MCF 10A (cell line): Measurements from ENCODE around the gene MAP2K7. TPM values are rescaled to one million over a fixed set of nuclear protein-coding genes. Genes with fewer than 3 reads are reported as not detected.

Experiments used
- BruUV-seq: library from RNA; stranded (reverse); fragments of 400-500 nt; replicated peaks from 2 replicates; lab custom pipeline; 2021; lab: Mats Ljungman, UMichigan
- CTCF ChIA-PET: fragments of 300-600 bp; sonication (Branson Sonifier 250); formaldehyde crosslinking; extraction: SDS; loops from one replicate; lab custom pipeline; 2021; ENCODE audit warnings: antibody characterized with exemption, inconsistent platforms; lab: Yijun Ruan, JAX
- POLR2A ChIA-PET: fragments of 300-600, 350-650 bp; sonication (Branson Sonifier 250); formaldehyde crosslinking; extraction: SDS; loops from one replicate; lab custom pipeline; 2020; ENCODE audit warnings: antibody characterized with exemption, inconsistent platforms; lab: Yijun Ruan, JAX
- DNase-seq: peaks from one replicate; pipeline ENCODE4 v3.0.0-alpha.2; 2018; ENCODE audit not compliant: unreplicated experiment
- H3K27ac Mint-ChIP-seq: one replicate; pipeline ENCODE4 v1.8.0; 2022; ENCODE audit warnings: mild to moderate bottlenecking, low read depth, mixed read lengths; ENCODE audit not compliant: unreplicated experiment
- H3K27me3 Mint-ChIP-seq: one replicate; pipeline ENCODE4 v1.8.0; 2022; ENCODE audit warnings: mixed read lengths; ENCODE audit not compliant: insufficient read depth, unreplicated experiment
- H3K36me3 Mint-ChIP-seq: one replicate; pipeline ENCODE4 v1.8.0; 2022; ENCODE audit warnings: mild to moderate bottlenecking, moderate library complexity, mixed read lengths; ENCODE audit not compliant: insufficient read depth, unreplicated experiment
- H3K4me1 Mint-ChIP-seq: one replicate; pipeline ENCODE4 v1.8.0; 2022; ENCODE audit warnings: mixed read lengths; ENCODE audit not compliant: insufficient read depth, unreplicated experiment
- H3K4me3 Mint-ChIP-seq: one replicate; pipeline ENCODE4 v1.8.0; 2022; ENCODE audit warnings: mild to moderate bottlenecking, moderate library complexity, mixed read lengths; ENCODE audit not compliant: unreplicated experiment
- H3K9me3 Mint-ChIP-seq: one replicate; pipeline ENCODE4 v1.8.0; 2022; ENCODE audit warnings: mixed read lengths; ENCODE audit not compliant: unreplicated experiment
- CTCF ChIP-seq: fragments of 200-600 bp; IDR thresholded peaks from one replicate; pipeline ENCODE4 v1.8.0; 2022; ENCODE audit warnings: antibody characterized with exemption, mild to moderate bottlenecking; ENCODE audit not compliant: unreplicated experiment
- intact Hi-C: fragments of 100-400 bp; cut with micrococcal nuclease; formaldehyde crosslinking; loops from 2 replicates; pipeline ENCODE4 v1.14.1; 2022
- total RNA-seq: library from RNA; stranded (reverse); gene quantifications from 2 replicates; pipeline ENCODE4 v1.2.3, GENCODE V29; 2022

MAP2K7 gene
- total RNA-seq, 1 experiment from 2014 or later: 36.3 TPM

DNA sequence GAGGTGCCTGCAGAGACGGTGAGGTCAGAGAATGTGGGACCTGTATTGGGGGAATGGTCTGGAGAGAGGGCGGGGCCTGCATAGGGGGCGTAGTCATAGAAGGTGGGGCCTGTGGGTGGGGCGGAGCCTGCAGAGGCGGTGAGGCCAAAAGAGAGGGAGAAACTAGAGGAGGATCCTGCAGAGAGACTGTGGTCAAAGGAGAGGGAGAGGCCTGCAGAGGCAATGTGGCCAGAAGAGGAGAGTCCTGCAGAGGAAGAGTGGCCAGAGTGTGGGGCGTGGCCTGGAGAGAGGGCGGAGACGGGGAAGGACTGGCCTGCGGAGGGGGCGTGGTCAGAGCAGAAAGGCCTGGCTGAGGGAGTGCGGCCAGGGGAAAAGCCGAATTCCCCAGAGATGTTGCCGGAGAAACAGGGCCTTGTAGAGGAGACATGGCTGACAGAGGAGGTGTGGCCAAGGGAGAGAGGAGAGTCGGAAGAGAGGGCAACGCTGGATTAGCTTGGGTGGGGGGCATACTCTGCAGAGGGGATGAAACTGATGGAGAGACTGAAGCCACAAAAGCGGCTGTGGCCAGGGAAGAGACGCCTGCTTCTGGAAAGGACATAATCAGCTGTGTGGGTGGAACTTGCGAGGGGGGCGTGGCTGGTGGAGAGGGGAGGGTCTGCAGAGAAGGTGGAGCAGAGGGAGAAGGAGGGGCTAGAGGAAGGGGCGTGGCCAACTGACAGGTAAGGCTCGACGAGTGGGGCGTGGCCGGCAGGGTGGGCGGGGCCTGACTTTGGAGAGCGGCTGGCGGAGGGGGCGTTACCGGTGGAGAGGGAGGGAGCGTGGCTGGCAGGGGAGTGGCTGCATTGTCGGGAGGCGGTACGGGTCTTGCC lies 32.0 kb upstream of the MAP2K7 start:
- peak; percentile 95 for DNase-seq
- Mint-ChIP-seq H3K4me3 (peak overlapping the region; percentile 68), H3K4me1 (peaks cover 21% of the 10 kb centered on the region), H3K27me3 (no peaks in the 10 kb centered on the region), H3K27ac (peak overlapping the region; percentile 80), H3K9me3 (no peaks in the 10 kb centered on the region), H3K36me3 (peaks cover 7% of the 10 kb centered on the region)
- ChIA-PET POLR2A (interaction anchor here (0.5 to 1.8 kb wide), 5 partner anchors 17 to 31 kb away, joined by 3 to 5 read pairs (median 4); partner anchors contain the start of gene LRRC8E), CTCF (interaction anchor here (0.9 kb wide), 1 partner anchor 13 kb away, joined by 3 read pairs; no protein-coding TSS in a partner anchor)
- no TSS peak for BruUV-seq
- no peak for TF ChIP-seq CTCF
- intact Hi-C loops: no loop called here

- Mint-ChIP-seq H3K36me3 (peaks cover 7% of the 10 kb centered on the region), H3K9me3 (no peaks in the 10 kb centered on the region), H3K27ac (no peak overlapping the region), H3K4me3 (peak overlapping the region; percentile 68), H3K4me1 (peaks cover 25% of the 10 kb centered on the region), H3K27me3 (no peaks in the 10 kb centered on the region)
- ChIA-PET CTCF (interaction anchor here (1.3 kb wide), 1 partner anchor 20 kb away, joined by 5 read pairs; no protein-coding TSS in a partner anchor), POLR2A (interaction anchor here (0.5 to 1.8 kb wide), 3 partner anchors 16 to 29 kb away, joined by 4 to 5 read pairs (median 4); partner anchors contain the start of gene LRRC8E)
- DNase-seq: no peak
- BruUV-seq: no TSS peak
- TF ChIP-seq CTCF: no peak
- intact Hi-C loops: no loop called here
Measured at GRCh38 chr19:7872306-7873204, 31.1 kb upstream of the MAP2K7 start.

- Mint-ChIP-seq H3K4me3 (no peak overlapping the region), H3K36me3 (peaks cover 7% of the 10 kb centered on the region), H3K27me3 (no peaks in the 10 kb centered on the region), H3K27ac (no peak overlapping the region), H3K9me3 (no peaks in the 10 kb centered on the region), H3K4me1 (peaks cover 25% of the 10 kb centered on the region)
- TF ChIP-seq CTCF: no peak
- intact Hi-C loops: no loop called here
- DNase-seq: no peak
- ChIA-PET POLR2A (no interaction called here), CTCF (interaction anchor here (1.3 kb wide), 1 partner anchor 21 kb away, joined by 5 read pairs; no protein-coding TSS in a partner anchor)
- no TSS peak for BruUV-seq
Measured at GRCh38 chr19:7873304-7874075, 30.2 kb upstream of the MAP2K7 start.
